ENCODE data around the gene KCNJ11. TPM values are rescaled to one million over a fixed set of nuclear protein-coding genes. Genes with fewer than 3 reads are reported as not detected.

KCNJ11 gene
- total and polyA plus RNA-seq, 10 of the 15 experiments (the other 5 are each of a cell fraction or from before 2014, with no cell fraction given), result 0.06 to 0.56 (median 0.21) TPM; not detected in 6

- peaks cover 2% of the 10 kb centered on the region in 2 experiments; a peak in 3 of 4 replicates for H3K27me3 ChIP-seq (replicated peaks in 1 of 2; ENCODE audit: control insufficient read depth in 2 of 2, insufficient read depth in 2 of 2, low read length in 1 of 2)
- no peaks in the 10 kb centered on the region for H4K20me1 ChIP-seq (ENCODE audit: control insufficient read depth, insufficient read depth)
- no peaks in the 10 kb centered on the region for H3K36me3 ChIP-seq (ENCODE audit: control insufficient read depth in 2 of 2, insufficient read depth in 2 of 2, low read length in 1 of 2)
- ChIA-PET POLR2A (no interaction called here), SMC1A (ENCODE audit: uncharacterized antibody, unreplicated experiment) (no interaction called here), CTCF (interaction anchor here (0.6 to 4.3 kb wide), 8 partner anchors 15 to 156 kb away, joined by 3 to 61 read pairs (median 5); no protein-coding TSS in a partner anchor), RAD21 (ENCODE audit: unreplicated experiment) (interaction anchor here (2.5 kb wide), 1 partner anchor 119 kb away, joined by 19 read pairs; no protein-coding TSS in a partner anchor)
- no peak for TF ChIP-seq SREBF2 (IDR thresholded peaks at IDR 0.05; ENCODE audit: low read length)
- TF ChIP-seq, protein P1, sequence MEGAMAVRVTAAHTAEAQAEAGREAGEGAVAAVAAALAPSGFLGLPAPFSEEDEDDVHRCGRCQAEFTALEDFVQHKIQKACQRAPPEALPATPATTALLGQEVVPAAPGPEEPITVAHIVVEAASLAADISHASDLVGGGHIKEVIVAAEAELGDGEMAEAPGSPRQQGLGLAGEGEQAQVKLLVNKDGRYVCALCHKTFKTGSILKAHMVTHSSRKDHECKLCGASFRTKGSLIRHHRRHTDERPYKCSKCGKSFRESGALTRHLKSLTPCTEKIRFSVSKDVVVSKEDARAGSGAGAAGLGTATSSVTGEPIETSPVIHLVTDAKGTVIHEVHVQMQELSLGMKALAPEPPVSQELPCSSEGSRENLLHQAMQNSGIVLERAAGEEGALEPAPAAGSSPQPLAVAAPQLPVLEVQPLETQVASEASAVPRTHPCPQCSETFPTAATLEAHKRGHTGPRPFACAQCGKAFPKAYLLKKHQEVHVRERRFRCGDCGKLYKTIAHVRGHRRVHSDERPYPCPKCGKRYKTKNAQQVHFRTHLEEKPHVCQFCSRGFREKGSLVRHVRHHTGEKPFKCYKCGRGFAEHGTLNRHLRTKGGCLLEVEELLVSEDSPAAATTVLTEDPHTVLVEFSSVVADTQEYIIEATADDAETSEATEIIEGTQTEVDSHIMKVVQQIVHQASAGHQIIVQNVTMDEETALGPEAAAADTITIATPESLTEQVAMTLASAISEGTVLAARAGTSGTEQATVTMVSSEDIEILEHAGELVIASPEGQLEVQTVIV (IDR thresholded peaks at IDR 0.05; ENCODE audit: borderline replicate concordance, partially characterized antibody), result no peak
- no peak for TF ChIP-seq RAD51 (IDR thresholded peaks at IDR 0.05)
- TF ChIP-seq ZNF207 (IDR thresholded peaks at IDR 0.05; ENCODE audit: borderline replicate concordance), result no peak
- TF ChIP-seq HDAC6 (IDR thresholded peaks at IDR 0.05; ENCODE audit: unreplicated experiment), result no peak
- TF ChIP-seq, protein P2, sequence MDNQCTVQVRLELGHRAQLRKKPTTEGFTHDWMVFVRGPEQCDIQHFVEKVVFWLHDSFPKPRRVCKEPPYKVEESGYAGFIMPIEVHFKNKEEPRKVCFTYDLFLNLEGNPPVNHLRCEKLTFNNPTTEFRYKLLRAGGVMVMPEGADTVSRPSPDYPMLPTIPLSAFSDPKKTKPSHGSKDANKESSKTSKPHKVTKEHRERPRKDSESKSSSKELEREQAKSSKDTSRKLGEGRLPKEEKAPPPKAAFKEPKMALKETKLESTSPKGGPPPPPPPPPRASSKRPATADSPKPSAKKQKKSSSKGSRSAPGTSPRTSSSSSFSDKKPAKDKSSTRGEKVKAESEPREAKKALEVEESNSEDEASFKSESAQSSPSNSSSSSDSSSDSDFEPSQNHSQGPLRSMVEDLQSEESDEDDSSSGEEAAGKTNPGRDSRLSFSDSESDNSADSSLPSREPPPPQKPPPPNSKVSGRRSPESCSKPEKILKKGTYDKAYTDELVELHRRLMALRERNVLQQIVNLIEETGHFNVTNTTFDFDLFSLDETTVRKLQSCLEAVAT (IDR thresholded peaks at IDR 0.05), result no peak
- TF ChIP-seq MXI1 (IDR thresholded peaks at IDR 0.05; ENCODE audit: low read depth, low read length), result no peak
- in situ Hi-C loops (cut with MboI), result loop anchor here (10.0 kb wide), 1 partner anchor 119 kb away; no protein-coding TSS in a partner anchor
- H3K4me3 ChIP-seq, result no peak overlapping the region
- H3K79me2 ChIP-seq (ENCODE audit: control insufficient read depth, insufficient read depth, low read length), result no peaks in the 10 kb centered on the region
- intact Hi-C loops (cut with micrococcal nuclease; ENCODE audit: unreplicated experiment), result loop anchor here (2.0 kb wide), 1 partner anchor 143 kb away; no protein-coding TSS in a partner anchor
- WGBS (ENCODE audit: insufficient coverage, insufficient replicate concordance, low lambda C conversion rate, missing lambda C conversion rate), result 35% methylated on average over 6 of the region's 6 CpGs
- no peak overlapping the region for H3K27ac ChIP-seq (ENCODE audit: control insufficient read depth, insufficient read depth)
- ATAC-seq (no peak), DNase-seq (ENCODE audit: low read depth, low spot score) (no peak), FAIRE-seq (no peak)
- H3K9me3 ChIP-seq (replicated peaks; ENCODE audit: control insufficient read depth, insufficient read depth, low read length), result no peaks in the 10 kb centered on the region
- no TSS peak for BruUV-seq (replicated peaks)
- no peak overlapping the region for H3K9ac ChIP-seq (ENCODE audit: control insufficient read depth, insufficient read depth, low read length)
- no peaks in the 10 kb centered on the region for H3K4me1 ChIP-seq (ENCODE audit: control insufficient read depth, insufficient read depth, low read length)
- no peak overlapping the region for H2AFZ ChIP-seq (ENCODE audit: control insufficient read depth, low read depth, low read length)
- H3K4me2 ChIP-seq (ENCODE audit: control insufficient read depth, insufficient read depth), result no peak overlapping the region
Measured at GRCh38 chr11:17385926-17386325, 2.5 kb downstream of the KCNJ11 start.
